Caco-2 (cell line): ENCODE results near the gene ZMAT5. TPM values are rescaled to one million over a fixed set of nuclear protein-coding genes. Genes with fewer than 3 reads are reported as not detected.

Experiments
- BruUV-seq: library from RNA; stranded (reverse); fragments of 400-500 nt; replicated peaks from 2 replicates; lab custom pipeline; 2021; lab: Mats Ljungman, UMichigan
- CTCF ChIA-PET: fragments of 300-600 bp; sonication (Branson Sonifier 250); formaldehyde crosslinking; loops from one replicate; lab custom pipeline; 2022; ENCODE audit warnings: antibody characterized with exemption; lab: Charles Lee
- POLR2A ChIA-PET: fragments of 300-600 bp; sonication (Branson Sonifier 250); formaldehyde crosslinking; loops from one replicate; lab custom pipeline; 2022; ENCODE audit warnings: antibody characterized with exemption; lab: Charles Lee
- DNase-seq, 2 experiments: peaks; one replicate each; pipeline versions ENCODE4 v3.0.0 to v3.0.0-alpha.2; 2020 to 2022
- H3K27me3 ChIP-seq: replicated peaks from 2 replicates; pipeline ENCODE4 v1.6.0; 2011; ENCODE audit warnings: low read length; ENCODE audit not compliant: control insufficient read depth, insufficient read depth
- H3K36me3 ChIP-seq: 2 replicates; pipeline ENCODE4 v1.5.1; 2011; ENCODE audit warnings: low read length; ENCODE audit not compliant: control insufficient read depth, insufficient read depth
- H3K4me1 ChIP-seq: fragments of 250-450 bp; sonication (Bioruptor Pico); 2 replicates; pipeline ENCODE4 v1.5.1; 2020; ENCODE audit warnings: mild to moderate bottlenecking
- H3K4me3 ChIP-seq: 2 replicates; pipeline ENCODE4 v1.5.1; 2011; ENCODE audit warnings: low read depth, mild to moderate bottlenecking, control low read depth, low read length
- H3K9me3 ChIP-seq: fragments of 250-450 bp; sonication (Bioruptor Pico); 2 replicates; pipeline ENCODE4 v1.5.1; 2020; ENCODE audit warnings: mild to moderate bottlenecking, moderate library complexity
- H3K27ac Mint-ChIP-seq: one replicate; pipeline ENCODE4 v1.8.0; 2022; ENCODE audit warnings: mixed read lengths; ENCODE audit not compliant: unreplicated experiment
- H3K27me3 Mint-ChIP-seq: one replicate; pipeline ENCODE4 v1.8.0; 2022; ENCODE audit warnings: mixed read lengths; ENCODE audit not compliant: insufficient read depth, unreplicated experiment
- H3K36me3 Mint-ChIP-seq: one replicate; pipeline ENCODE4 v1.8.0; 2022; ENCODE audit warnings: mild to moderate bottlenecking, mixed read lengths; ENCODE audit not compliant: insufficient read depth, unreplicated experiment
- H3K4me1 Mint-ChIP-seq: one replicate; pipeline ENCODE4 v1.8.0; 2022; ENCODE audit warnings: low read depth, mixed read lengths; ENCODE audit not compliant: unreplicated experiment
- H3K4me3 Mint-ChIP-seq: one replicate; pipeline ENCODE4 v1.8.0; 2022; ENCODE audit warnings: mild to moderate bottlenecking, moderate library complexity, mixed read lengths; ENCODE audit not compliant: unreplicated experiment
- H3K9me3 Mint-ChIP-seq: one replicate; pipeline ENCODE4 v1.8.0; 2022; ENCODE audit warnings: mixed read lengths; ENCODE audit not compliant: unreplicated experiment
- CTCF ChIP-seq, 2 experiments: fragments of 200-600 bp in 1 of 2; IDR thresholded peaks; 1 replicate in 1 of 2; 2 replicates in 1 of 2; pipeline versions ENCODE4 v1.5.1 to v1.8.0; 2011 to 2022; ENCODE audit warnings: antibody characterized with exemption in 1 of 2, control low read depth in 1 of 2, inconsistent platforms in 1 of 2, low read depth in 1 of 2, low read length in 1 of 2, mild to moderate bottlenecking in 1 of 2, moderate library complexity in 1 of 2; ENCODE audit not compliant: insufficient read depth in 1 of 2, severe bottlenecking in 1 of 2, unreplicated experiment in 1 of 2
- intact Hi-C: fragments of 100-400 bp; cut with micrococcal nuclease; formaldehyde crosslinking; loops from one replicate; pipeline ENCODE4 v1.10.0; 2022; ENCODE audit not compliant: unreplicated experiment
- total RNA-seq: library from RNA; stranded (reverse); gene quantifications from 2 replicates; pipeline ENCODE4 v1.2.3, GENCODE V29; 2022

The ZMAT5 gene
- total RNA-seq, 1 experiment from 2014 or later: 19.7 TPM

GRCh38 chr22:29788339-29789279 lies 21.8 kb upstream of the ZMAT5 start:
- TF ChIP-seq CTCF (IDR thresholded peaks at IDR 0.05; ENCODE audit: insufficient read depth in 1 of 2, low read depth in 1 of 2, low read length in 1 of 2, severe bottlenecking in 1 of 2, unreplicated experiment in 1 of 2): no peak
- H3K9me3 ChIP-seq: no peaks in the 10 kb centered on the region
- H3K36me3 ChIP-seq: no peaks in the 10 kb centered on the region
- peaks cover 15% of the 10 kb centered on the region for H3K4me1 Mint-ChIP-seq
- H3K4me3 Mint-ChIP-seq: no peak overlapping the region
- no peaks in the 10 kb centered on the region for H3K27me3 ChIP-seq
- intact Hi-C loops: no loop called here
- no peak for DNase-seq
- H3K36me3 Mint-ChIP-seq: peaks cover 33% of the 10 kb centered on the region
- ChIA-PET CTCF (no interaction called here), POLR2A (interaction anchor here (0.6 kb wide), 1 partner anchor 35 kb away, joined by 3 read pairs; no protein-coding TSS in a partner anchor)
- H3K4me3 ChIP-seq: no peak overlapping the region
- no peaks in the 10 kb centered on the region for H3K4me1 ChIP-seq
- H3K27me3 Mint-ChIP-seq: no peaks in the 10 kb centered on the region
- no TSS peak for BruUV-seq
- no peaks in the 10 kb centered on the region for H3K9me3 Mint-ChIP-seq
- H3K27ac Mint-ChIP-seq: no peak overlapping the region

- POLR2A ChIA-PET: interaction anchor here (0.6 kb wide), 1 partner anchor 34 kb away, joined by 3 read pairs; no protein-coding TSS in a partner anchor
- no TSS peak for BruUV-seq
- Mint-ChIP-seq H3K4me1 (peaks cover 15% of the 10 kb centered on the region), H3K4me3 (no peak overlapping the region), H3K36me3 (peaks cover 28% of the 10 kb centered on the region), H3K27me3 (no peaks in the 10 kb centered on the region), H3K9me3 (no peaks in the 10 kb centered on the region), H3K27ac (peak overlapping the region; percentile 18)
- H3K36me3 ChIP-seq: no peaks in the 10 kb centered on the region
- H3K4me3 ChIP-seq: no peak overlapping the region
- CTCF ChIA-PET: no interaction called here
- intact Hi-C loops: no loop called here
- no peak for TF ChIP-seq CTCF (IDR thresholded peaks at IDR 0.05; ENCODE audit: insufficient read depth in 1 of 2, low read depth in 1 of 2, low read length in 1 of 2, severe bottlenecking in 1 of 2, unreplicated experiment in 1 of 2)
- no peaks in the 10 kb centered on the region for H3K9me3 ChIP-seq
- no peaks in the 10 kb centered on the region for H3K27me3 ChIP-seq
- H3K4me1 ChIP-seq: peaks cover 4% of the 10 kb centered on the region; the same call in 1 of the 2 replicates
- DNase-seq: no peak
These were observed 20.7 kb upstream of the ZMAT5 start for GRCh38 chr22:29787371-29787980.

- Histone ChIP-seq H3K9me3 (no peaks in the 10 kb centered on the region), H3K4me1 (peaks cover 18% of the 10 kb centered on the region), H3K4me3 (no peak overlapping the region), H3K27me3 (no peaks in the 10 kb centered on the region), H3K36me3 (no peaks in the 10 kb centered on the region)
- intact Hi-C loops: no loop called here
- Mint-ChIP-seq H3K9me3 (no peaks in the 10 kb centered on the region), H3K27ac (no peak overlapping the region), H3K27me3 (no peaks in the 10 kb centered on the region), H3K4me3 (no peak overlapping the region), H3K4me1 (peaks cover 21% of the 10 kb centered on the region), H3K36me3 (peaks cover 14% of the 10 kb centered on the region)
- no peak for TF ChIP-seq CTCF (IDR thresholded peaks at IDR 0.05; ENCODE audit: insufficient read depth in 1 of 2, low read depth in 1 of 2, low read length in 1 of 2, severe bottlenecking in 1 of 2, unreplicated experiment in 1 of 2)
- no TSS peak for BruUV-seq
- DNase-seq: no peak
- ChIA-PET POLR2A (no interaction called here), CTCF (no interaction called here)
These were observed 19.2 kb upstream of the ZMAT5 start for GRCh38 chr22:29786031-29786430.
